Measurements from ENCODE around the gene EMSY. TPM values are rescaled to one million over a fixed set of nuclear protein-coding genes. Genes with fewer than 3 reads are reported as not detected.

Gene EMSY
- total RNA-seq, 3 donors from 2014 or later = 22.9 to 71.3 (median 43.9) TPM

GRCh38 chr11:76491644-76492043, 46.8 kb downstream of the EMSY start:
- peaks cover 5% of the 10 kb centered on the region for H3K36me3 ChIP-seq
- intact Hi-C loops (cut with DNase I; ENCODE audit: low total_unique reads) = no loop called here

GRCh38 chr11:76493040-76493439, 48.2 kb downstream of the EMSY start:
- H3K27ac ChIP-seq = no peak overlapping the region
- peaks cover 5% of the 10 kb centered on the region for H3K36me3 ChIP-seq
- no peak overlapping the region for H3K4me3 ChIP-seq
- intact Hi-C loops (cut with DNase I; ENCODE audit: low total_unique reads) = no loop called here
- no peak for DNase-seq (ENCODE audit: low spot score in 2 of 2)
- no peaks in the 10 kb centered on the region for H3K4me1 ChIP-seq
- TF ChIP-seq POLR2AphosphoS5 (IDR thresholded peaks at IDR 0.05) (no peak), CTCF (IDR thresholded peaks at IDR 0.05) (no peak), POLR2A (IDR thresholded peaks at IDR 0.05) (no peak)
- no peaks in the 10 kb centered on the region for H3K27me3 ChIP-seq
- H3K9me3 ChIP-seq = no peaks in the 10 kb centered on the region

More at GRCh38 chr11:76491644-76492043, 46.8 kb downstream of the EMSY start:
- TF ChIP-seq CTCF (IDR thresholded peaks at IDR 0.05) = no peak
- no peaks in the 10 kb centered on the region for H3K4me1 ChIP-seq
- H3K4me3 ChIP-seq = no peak overlapping the region
- DNase-seq (ENCODE audit: low spot score in 2 of 2) = no peak
- no peak overlapping the region for H3K27ac ChIP-seq
- H3K27me3 ChIP-seq = no peaks in the 10 kb centered on the region
- H3K9me3 ChIP-seq = no peaks in the 10 kb centered on the region

GRCh38 chr11:76493626-76494539, 49.1 kb downstream of the EMSY start:
- no peaks in the 10 kb centered on the region for H3K9me3 ChIP-seq
- H3K27ac ChIP-seq = no peak overlapping the region
- peaks cover 5% of the 10 kb centered on the region for H3K36me3 ChIP-seq
- no peaks in the 10 kb centered on the region for H3K4me1 ChIP-seq
- intact Hi-C loops (cut with DNase I; ENCODE audit: low total_unique reads) = no loop called here
- DNase-seq (ENCODE audit: low spot score in 2 of 2) = no peak
- no peak overlapping the region for H3K4me3 ChIP-seq
- H3K27me3 ChIP-seq = no peaks in the 10 kb centered on the region
- no peak for TF ChIP-seq POLR2AphosphoS5 (IDR thresholded peaks at IDR 0.05)
- TF ChIP-seq CTCF (IDR thresholded peaks at IDR 0.05) = no peak
- no peak for TF ChIP-seq POLR2A (IDR thresholded peaks at IDR 0.05)

GRCh38 chr11:76495019-76495418, 50.2 kb downstream of the EMSY start:
- intact Hi-C loops (cut with DNase I; ENCODE audit: low total_unique reads) = no loop called here
- no peaks in the 10 kb centered on the region for H3K27me3 ChIP-seq
- H3K4me1 ChIP-seq = no peaks in the 10 kb centered on the region
- H3K9me3 ChIP-seq = no peaks in the 10 kb centered on the region
- H3K27ac ChIP-seq = no peak overlapping the region
- DNase-seq (ENCODE audit: low spot score in 2 of 2) = no peak
- peaks cover 5% of the 10 kb centered on the region for H3K36me3 ChIP-seq
- no peak overlapping the region for H3K4me3 ChIP-seq
- no peak for TF ChIP-seq CTCF (IDR thresholded peaks at IDR 0.05)
- TF ChIP-seq POLR2A (IDR thresholded peaks at IDR 0.05) = no peak
- no peak for TF ChIP-seq POLR2AphosphoS5 (IDR thresholded peaks at IDR 0.05)

GRCh38 chr11:76496174-76496573, 51.4 kb downstream of the EMSY start:
- intact Hi-C loops (cut with DNase I; ENCODE audit: low total_unique reads) = no loop called here
- no peak overlapping the region for H3K27ac ChIP-seq
- H3K27me3 ChIP-seq = no peaks in the 10 kb centered on the region
- peaks cover 5% of the 10 kb centered on the region for H3K36me3 ChIP-seq
- no peaks in the 10 kb centered on the region for H3K9me3 ChIP-seq
- DNase-seq (ENCODE audit: low spot score in 2 of 2) = no peak
- TF ChIP-seq POLR2AphosphoS5 (IDR thresholded peaks at IDR 0.05) (no peak), POLR2A (IDR thresholded peaks at IDR 0.05) (no peak), CTCF (IDR thresholded peaks at IDR 0.05) (no peak)
- no peaks in the 10 kb centered on the region for H3K4me1 ChIP-seq
- H3K4me3 ChIP-seq = no peak overlapping the region
